SK-N-SH (cell line): ENCODE results near the gene ANO2. TPM values are rescaled to one million over a fixed set of nuclear protein-coding genes. Genes with fewer than 3 reads are reported as not detected.

ENCODE experiments used
- CTCF ChIA-PET: fragments of 300-600, 350-600 bp; formaldehyde crosslinking; extraction: SDS; loops from one replicate; lab custom pipeline; 2021; lab: Yijun Ruan, JAX
- POLR2A ChIA-PET: fragments of 350-600 bp; sonication (Branson Sonifier 250); formaldehyde crosslinking; extraction: SDS; loops from one replicate; lab custom pipeline; 2020; ENCODE audit warnings: antibody characterized with exemption, inconsistent platforms; lab: Yijun Ruan, JAX
- DNase-seq: peaks from one replicate; pipeline ENCODE4 v3.0.0; 2012
- H2AFZ ChIP-seq: fragments of 200-600 bp; sonication (generic); 2 replicates; pipeline ENCODE4 v1.8.1; 2016; ENCODE audit warnings: antibody characterized with exemption, mild to moderate bottlenecking, low read depth
- H3F3A ChIP-seq: fragments of 200-600 bp; sonication (generic); replicated peaks from 2 replicates; pipeline ENCODE3; 2016; ENCODE audit warnings: antibody characterized with exemption, mild to moderate bottlenecking; ENCODE audit not compliant: insufficient read depth
- H3K27ac ChIP-seq, 2 experiments: fragments of 200-500 bp in 1 of 2; fragments of 200-600 bp in 1 of 2; sonication (Bioruptor generic) in 1 of 2; sonication (generic), shearing (Covaris generic) in 1 of 2; 2 replicates each; pipeline versions ENCODE4 v1.5.1 to v1.6.1; 2014 to 2016; ENCODE audit warnings: low read depth in 2 of 2, inconsistent platforms in 1 of 2, low read length in 1 of 2, mild to moderate bottlenecking in 1 of 2, mixed read lengths in 1 of 2
- H3K27me3 ChIP-seq: fragments of 200-600 bp; sonication (generic), shearing (Covaris generic); 2 replicates; pipeline ENCODE4 v1.6.1; 2016; ENCODE audit warnings: mixed run types; ENCODE audit not compliant: insufficient read depth
- H3K36me3 ChIP-seq, 2 experiments: fragments of 200-500 bp in 1 of 2; fragments of 200-600 bp in 1 of 2; sonication (Bioruptor generic) in 1 of 2; sonication (generic) in 1 of 2; replicated peaks in 1 of 2; 2 replicates each; pipeline versions ENCODE3 to v1.5.1; 2014 to 2016; ENCODE audit warnings: low read length in 1 of 2, mild to moderate bottlenecking in 1 of 2; ENCODE audit not compliant: insufficient read depth in 2 of 2, control insufficient read depth in 1 of 2
- H3K4me1 ChIP-seq, 2 experiments: fragments of 200-500 bp in 1 of 2; fragments of 200-600 bp in 1 of 2; sonication (Bioruptor generic) in 1 of 2; sonication (generic), shearing (Covaris generic) in 1 of 2; 2 replicates each; pipeline versions ENCODE4 v1.5.1 to v1.6.1; 2014 to 2016; ENCODE audit warnings: low read depth in 1 of 2, low read length in 1 of 2, mixed run types in 1 of 2; ENCODE audit not compliant: insufficient read depth in 2 of 2, control insufficient read depth in 1 of 2
- H3K4me2 ChIP-seq: fragments of 200-600 bp; sonication (generic), shearing (Covaris generic); 2 replicates; pipeline ENCODE4 v1.6.1; 2017; ENCODE audit warnings: mixed run types
- H3K4me3 ChIP-seq, 2 experiments: fragments of 200-500 bp in 1 of 2; fragments of 200-600 bp in 1 of 2; sonication (Bioruptor generic) in 1 of 2; sonication (generic), shearing (Covaris generic) in 1 of 2; 2 replicates each; pipeline versions ENCODE4 v1.5.1 to v1.8.1; 2014 to 2016; ENCODE audit warnings: low read depth in 2 of 2, inconsistent platforms in 1 of 2, low read length in 1 of 2, mild to moderate bottlenecking in 1 of 2, mixed read lengths in 1 of 2, moderate library complexity in 1 of 2
- H3K79me2 ChIP-seq: fragments of 200-600 bp; sonication (generic); 2 replicates; pipeline ENCODE4 v1.8.1; 2017; ENCODE audit warnings: mild to moderate bottlenecking; ENCODE audit not compliant: insufficient read depth
- H3K9ac ChIP-seq: fragments of 200-600 bp; sonication (generic); 2 replicates; pipeline ENCODE4 v1.6.1; 2017; ENCODE audit warnings: mixed run types
- H3K9me2 ChIP-seq: fragments of 200-600 bp; sonication (generic); 2 replicates; pipeline ENCODE4 v1.6.1; 2017; ENCODE audit warnings: mixed run types
- H3K9me3 ChIP-seq: fragments of 200-600 bp; sonication (generic); 2 replicates; pipeline ENCODE4 v1.6.1; 2017; ENCODE audit warnings: mixed run types, mild to moderate bottlenecking, moderate library complexity
- H4K20me1 ChIP-seq: fragments of 200-600 bp; sonication (generic); 2 replicates; pipeline ENCODE4 v1.6.1; 2017; ENCODE audit warnings: mild to moderate bottlenecking, mixed run types; ENCODE audit not compliant: insufficient read depth
- CHD2 ChIP-seq: fragments of 150-350 bp; IDR thresholded peaks from 2 replicates; pipeline ENCODE4 v1.6.1; 2018; ENCODE audit warnings: low read length; ENCODE audit not compliant: partially characterized antibody
- EP300 ChIP-seq, 2 experiments: IDR thresholded peaks; 2 replicates each; pipeline versions ENCODE4 v1.4.0 to v1.6.1; 2012; ENCODE audit warnings: borderline replicate concordance in 1 of 2, low read depth in 1 of 2, low read length in 1 of 2
- EZH2phosphoT487 ChIP-seq: fragments of 200-600 bp; sonication (generic); IDR thresholded peaks from 2 replicates; pipeline ENCODE4 v1.6.1; 2017; ENCODE audit warnings: low read depth, mixed run types, mild to moderate bottlenecking, antibody characterized with exemption, moderate library complexity, borderline replicate concordance
- FOSL2 ChIP-seq: IDR thresholded peaks from 2 replicates; pipeline ENCODE4 v1.4.0; 2012; ENCODE audit warnings: low read depth, mild to moderate bottlenecking, moderate library complexity, borderline replicate concordance
- FOXJ3 ChIP-seq: sonication (generic); formaldehyde crosslinking; IDR thresholded peaks from 2 replicates; pipeline ENCODE4 v1.5.1; 2020; ENCODE audit warnings: mild to moderate bottlenecking, missing genetic modification reagents
- FOXM1 ChIP-seq: IDR thresholded peaks from 2 replicates; pipeline ENCODE4 v1.4.0; 2012; ENCODE audit warnings: low read depth, mild to moderate bottlenecking
- GABPA ChIP-seq: IDR thresholded peaks from 2 replicates; pipeline ENCODE4 v1.4.0; 2012; ENCODE audit warnings: low read depth, mild to moderate bottlenecking
- JUND ChIP-seq: IDR thresholded peaks from 2 replicates; pipeline ENCODE4 v1.4.0; 2012
- MEF2A ChIP-seq: IDR thresholded peaks from 2 replicates; pipeline ENCODE4 v1.4.0; 2012; ENCODE audit warnings: low read depth, borderline replicate concordance
- MXI1 ChIP-seq: IDR thresholded peaks from 2 replicates; pipeline ENCODE4 v1.6.1; 2012; ENCODE audit warnings: mild to moderate bottlenecking, low read depth, low read length, improper control_type of control experiment
- NRF1 ChIP-seq: IDR thresholded peaks from 2 replicates; pipeline ENCODE4 v1.6.1; 2012; ENCODE audit warnings: low read depth, mild to moderate bottlenecking, low read length
- POLR2AphosphoS5 ChIP-seq: IDR thresholded peaks from 2 replicates; pipeline ENCODE4 v1.6.1; 2012; ENCODE audit warnings: low read depth, low read length
- RAD21 ChIP-seq: IDR thresholded peaks from 2 replicates; pipeline ENCODE4 v1.6.1; 2012; ENCODE audit warnings: mild to moderate bottlenecking, low read length
- RCOR1 ChIP-seq: fragments of 150-350 bp; IDR thresholded peaks from 2 replicates; pipeline ENCODE4 v1.6.1; 2017; ENCODE audit warnings: antibody characterized with exemption, low read length
- SIN3A ChIP-seq: IDR thresholded peaks from 2 replicates; pipeline ENCODE4 v1.6.1; 2012; ENCODE audit warnings: low read depth, mild to moderate bottlenecking, low read length, moderate library complexity, borderline replicate concordance
- TAF1 ChIP-seq: IDR thresholded peaks from 2 replicates; pipeline ENCODE4 v1.6.1; 2012; ENCODE audit warnings: low read depth, mild to moderate bottlenecking, low read length, moderate library complexity, borderline replicate concordance
- USF1 ChIP-seq: IDR thresholded peaks from 2 replicates; pipeline ENCODE4 v1.4.0; 2012; ENCODE audit warnings: low read depth, borderline replicate concordance
- WGBS: methylation state at CpG from one replicate; pipeline ENCODE4 v1.1.6; 2017; ENCODE audit warnings: low lambda C conversion rate; 5-methylcytosine and 5-hydroxymethylcytosine counted together
- polyA plus RNA-seq, 3 experiments: library from polyadenylated mRNA; depleted of rRNA; stranded (reverse); fragments of >200 nt; gene quantifications; 2 replicates each; pipeline ENCODE4 v1.2.3, GENCODE V29; 2012
- TF ChIP-seq, protein P1 (sequence below): IDR thresholded peaks from 2 replicates; pipeline ENCODE4 v1.6.1; 2012; ENCODE audit warnings: mild to moderate bottlenecking, low read depth, low read length, moderate library complexity
- TF ChIP-seq, protein P2 (sequence below): fragments of 150-350 bp; IDR thresholded peaks from 2 replicates; pipeline ENCODE4 v1.6.1; 2016; ENCODE audit warnings: mild to moderate bottlenecking, low read depth, low read length
- TF ChIP-seq, protein P3 (sequence below): IDR thresholded peaks from 2 replicates; pipeline ENCODE4 v1.4.0; 2012; ENCODE audit warnings: low read depth, borderline replicate concordance

The ANO2 gene
- polyA plus RNA-seq, 1 of the 3 experiments (the other 2 are of a cell fraction): not detected

DNA sequence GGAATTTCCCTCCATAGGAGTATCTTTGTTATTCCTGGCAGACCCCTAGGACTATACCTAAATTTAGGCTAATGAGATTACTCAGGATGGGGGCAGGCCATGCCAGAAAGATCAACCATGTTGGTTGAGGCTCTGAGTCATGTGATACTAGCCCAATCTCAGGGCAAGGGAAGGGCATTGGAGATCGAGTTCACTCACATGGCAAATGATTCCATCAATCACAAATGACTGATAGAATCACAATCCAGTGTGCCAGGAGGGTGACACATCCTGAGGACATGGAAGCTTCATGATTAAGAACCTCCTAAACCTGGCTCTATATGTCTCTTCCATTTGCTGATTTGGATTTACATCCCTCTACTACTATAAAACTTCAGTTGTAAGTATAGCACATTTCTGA, 330.8 kb downstream of the ANO2 start:
- no peak for DNase-seq
- Histone ChIP-seq H3K4me2 (no peak overlapping the region), H3K9ac (no peak overlapping the region), H3K27me3 (peaks cover 19% of the 10 kb centered on the region; the same call in 1 of the 2 replicates), H3K79me2 (no peaks in the 10 kb centered on the region), H3K36me3 (no peaks in the 10 kb centered on the region), H4K20me1 (no peaks in the 10 kb centered on the region), H2AFZ (no peak overlapping the region), H3K4me3 (no peak overlapping the region), H3K9me2 (no peaks in the 10 kb centered on the region), H3K27ac (no peak overlapping the region), H3F3A (no peaks in the 10 kb centered on the region), H3K9me3 (no peaks in the 10 kb centered on the region), H3K4me1 (no peaks in the 10 kb centered on the region)
- no peak for TF ChIP-seq RCOR1
- no peak for TF ChIP-seq EZH2phosphoT487
- TF ChIP-seq NRF1: no peak
- TF ChIP-seq FOXJ3 (CRISPR knock-in tag): no peak
- no peak for TF ChIP-seq JUND
- TF ChIP-seq, protein P1, sequence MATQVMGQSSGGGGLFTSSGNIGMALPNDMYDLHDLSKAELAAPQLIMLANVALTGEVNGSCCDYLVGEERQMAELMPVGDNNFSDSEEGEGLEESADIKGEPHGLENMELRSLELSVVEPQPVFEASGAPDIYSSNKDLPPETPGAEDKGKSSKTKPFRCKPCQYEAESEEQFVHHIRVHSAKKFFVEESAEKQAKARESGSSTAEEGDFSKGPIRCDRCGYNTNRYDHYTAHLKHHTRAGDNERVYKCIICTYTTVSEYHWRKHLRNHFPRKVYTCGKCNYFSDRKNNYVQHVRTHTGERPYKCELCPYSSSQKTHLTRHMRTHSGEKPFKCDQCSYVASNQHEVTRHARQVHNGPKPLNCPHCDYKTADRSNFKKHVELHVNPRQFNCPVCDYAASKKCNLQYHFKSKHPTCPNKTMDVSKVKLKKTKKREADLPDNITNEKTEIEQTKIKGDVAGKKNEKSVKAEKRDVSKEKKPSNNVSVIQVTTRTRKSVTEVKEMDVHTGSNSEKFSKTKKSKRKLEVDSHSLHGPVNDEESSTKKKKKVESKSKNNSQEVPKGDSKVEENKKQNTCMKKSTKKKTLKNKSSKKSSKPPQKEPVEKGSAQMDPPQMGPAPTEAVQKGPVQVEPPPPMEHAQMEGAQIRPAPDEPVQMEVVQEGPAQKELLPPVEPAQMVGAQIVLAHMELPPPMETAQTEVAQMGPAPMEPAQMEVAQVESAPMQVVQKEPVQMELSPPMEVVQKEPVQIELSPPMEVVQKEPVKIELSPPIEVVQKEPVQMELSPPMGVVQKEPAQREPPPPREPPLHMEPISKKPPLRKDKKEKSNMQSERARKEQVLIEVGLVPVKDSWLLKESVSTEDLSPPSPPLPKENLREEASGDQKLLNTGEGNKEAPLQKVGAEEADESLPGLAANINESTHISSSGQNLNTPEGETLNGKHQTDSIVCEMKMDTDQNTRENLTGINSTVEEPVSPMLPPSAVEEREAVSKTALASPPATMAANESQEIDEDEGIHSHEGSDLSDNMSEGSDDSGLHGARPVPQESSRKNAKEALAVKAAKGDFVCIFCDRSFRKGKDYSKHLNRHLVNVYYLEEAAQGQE: no peak
- TF ChIP-seq GABPA: no peak
- no peak for TF ChIP-seq CHD2
- TF ChIP-seq MEF2A: no peak
- CTCF ChIA-PET: no interaction called here
- POLR2A ChIA-PET: no interaction called here
- 8% methylated on average over 1 of the region's 1 CpG for WGBS

DNA sequence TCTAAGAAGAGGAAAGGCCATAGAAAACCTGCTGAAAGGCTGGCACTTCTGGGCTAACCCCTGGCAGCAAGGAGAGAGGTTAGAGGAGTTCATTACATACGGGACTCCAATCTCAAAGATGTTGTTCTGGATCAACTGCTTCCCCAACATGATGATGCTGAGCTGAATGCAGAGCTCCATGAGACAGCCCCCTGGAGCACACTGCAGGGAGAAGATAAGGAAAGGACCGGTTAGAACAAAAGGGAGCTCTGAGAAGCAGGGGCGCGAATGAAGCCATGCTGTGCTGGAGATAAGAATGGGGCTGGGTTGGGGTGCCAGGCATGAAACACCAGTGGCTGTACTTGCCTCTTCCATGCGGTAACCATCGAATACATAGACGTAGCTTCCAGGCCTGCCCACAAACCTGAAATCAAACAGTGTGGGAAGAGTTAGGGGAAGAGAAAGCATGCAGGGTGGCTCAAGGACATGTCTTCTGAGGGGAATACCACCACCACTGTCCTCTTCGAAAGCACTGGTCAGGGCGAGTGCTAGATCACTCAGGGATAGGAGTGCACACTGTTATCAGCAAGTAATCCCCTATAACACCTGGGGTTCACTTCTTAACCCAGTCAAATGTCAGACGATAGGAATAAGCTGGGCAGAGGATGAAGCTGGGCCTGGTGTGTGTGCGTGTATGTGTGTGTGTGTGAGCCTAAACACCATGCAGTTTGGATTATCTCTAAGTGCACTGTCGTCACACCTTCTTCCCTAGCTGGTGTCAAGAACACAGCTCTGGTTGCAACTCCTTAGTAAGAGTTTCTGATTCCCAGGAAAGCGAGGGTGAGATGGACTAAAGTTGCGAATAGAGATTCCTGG, 332.3 kb downstream of the ANO2 start:
- no peak for DNase-seq
- ChIA-PET POLR2A (no interaction called here), CTCF (no interaction called here)
- Histone ChIP-seq H3K79me2 (no peaks in the 10 kb centered on the region), H2AFZ (no peak overlapping the region), H3K4me3 (no peak overlapping the region), H4K20me1 (no peaks in the 10 kb centered on the region), H3K4me1 (no peaks in the 10 kb centered on the region), H3K9me2 (no peaks in the 10 kb centered on the region), H3K36me3 (no peaks in the 10 kb centered on the region), H3K27me3 (peaks cover 29% of the 10 kb centered on the region; the same call in 1 of the 2 replicates), H3F3A (no peaks in the 10 kb centered on the region), H3K27ac (no peak overlapping the region), H3K9me3 (no peaks in the 10 kb centered on the region), H3K9ac (no peak overlapping the region), H3K4me2 (no peak overlapping the region)
- 8% methylated on average over 13 of the region's 14 CpGs for WGBS
- TF ChIP-seq, protein P2, sequence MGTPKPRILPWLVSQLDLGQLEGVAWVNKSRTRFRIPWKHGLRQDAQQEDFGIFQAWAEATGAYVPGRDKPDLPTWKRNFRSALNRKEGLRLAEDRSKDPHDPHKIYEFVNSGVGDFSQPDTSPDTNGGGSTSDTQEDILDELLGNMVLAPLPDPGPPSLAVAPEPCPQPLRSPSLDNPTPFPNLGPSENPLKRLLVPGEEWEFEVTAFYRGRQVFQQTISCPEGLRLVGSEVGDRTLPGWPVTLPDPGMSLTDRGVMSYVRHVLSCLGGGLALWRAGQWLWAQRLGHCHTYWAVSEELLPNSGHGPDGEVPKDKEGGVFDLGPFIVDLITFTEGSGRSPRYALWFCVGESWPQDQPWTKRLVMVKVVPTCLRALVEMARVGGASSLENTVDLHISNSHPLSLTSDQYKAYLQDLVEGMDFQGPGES: no peak
- TF ChIP-seq POLR2AphosphoS5 (no peak), MEF2A (no peak), RAD21 (no peak), USF1 (no peak), TAF1 (no peak), SIN3A (no peak), FOXM1 (no peak), FOSL2 (no peak), EP300 (IDR thresholded peaks at IDR 0.05; ENCODE audit: borderline replicate concordance in 1 of 2, low read depth in 1 of 2, low read length in 1 of 2) (no peak), FOXJ3 (CRISPR knock-in tag) (no peak), MXI1 (no peak)
- TF ChIP-seq, protein P3, sequence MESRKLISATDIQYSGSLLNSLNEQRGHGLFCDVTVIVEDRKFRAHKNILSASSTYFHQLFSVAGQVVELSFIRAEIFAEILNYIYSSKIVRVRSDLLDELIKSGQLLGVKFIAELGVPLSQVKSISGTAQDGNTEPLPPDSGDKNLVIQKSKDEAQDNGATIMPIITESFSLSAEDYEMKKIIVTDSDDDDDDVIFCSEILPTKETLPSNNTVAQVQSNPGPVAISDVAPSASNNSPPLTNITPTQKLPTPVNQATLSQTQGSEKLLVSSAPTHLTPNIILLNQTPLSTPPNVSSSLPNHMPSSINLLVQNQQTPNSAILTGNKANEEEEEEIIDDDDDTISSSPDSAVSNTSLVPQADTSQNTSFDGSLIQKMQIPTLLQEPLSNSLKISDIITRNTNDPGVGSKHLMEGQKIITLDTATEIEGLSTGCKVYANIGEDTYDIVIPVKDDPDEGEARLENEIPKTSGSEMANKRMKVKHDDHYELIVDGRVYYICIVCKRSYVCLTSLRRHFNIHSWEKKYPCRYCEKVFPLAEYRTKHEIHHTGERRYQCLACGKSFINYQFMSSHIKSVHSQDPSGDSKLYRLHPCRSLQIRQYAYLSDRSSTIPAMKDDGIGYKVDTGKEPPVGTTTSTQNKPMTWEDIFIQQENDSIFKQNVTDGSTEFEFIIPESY: no peak
